AG04450 (cell line): ENCODE data around the gene CTSH. TPM values are rescaled to one million over a fixed set of nuclear protein-coding genes. Genes with fewer than 3 reads are reported as not detected.
"Not testable (repeated sequence)": the region's sequence is repeated elsewhere in the genome, so short reads cannot be mapped to it uniquely, and the experiment has no call there.

ENCODE experiments used
- CTCF ChIA-PET: fragments of 300-600, 350-600 bp; formaldehyde crosslinking; extraction: SDS; loops from one replicate; lab custom pipeline; 2022; ENCODE audit warnings: antibody characterized with exemption, inconsistent platforms; lab: Charles Lee
- POLR2A ChIA-PET: fragments of 350-600 bp; formaldehyde crosslinking; extraction: SDS; loops from one replicate; lab custom pipeline; 2021; ENCODE audit warnings: antibody characterized with exemption, inconsistent platforms; lab: Yijun Ruan, JAX
- DNase-seq: peaks from one replicate; pipeline ENCODE4 v3.0.0-alpha.2; 2011; ENCODE audit warnings: low read depth, low spot score
- H3K27ac ChIP-seq: one replicate; pipeline ENCODE4 v1.5.1; 2012; ENCODE audit warnings: low read depth, low read length, control low read depth
- H3K27me3 ChIP-seq: one replicate; pipeline ENCODE4 v1.6.0; 2012; ENCODE audit warnings: low read length; ENCODE audit not compliant: control insufficient read depth, insufficient read depth
- H3K4me3 ChIP-seq: 2 replicates; pipeline ENCODE4 v1.5.1; 2011; ENCODE audit warnings: mild to moderate bottlenecking, low read depth, low read length, control low read depth
- H3K9me3 ChIP-seq: 2 replicates; pipeline ENCODE4 v1.5.1; 2012; ENCODE audit warnings: low read length; ENCODE audit not compliant: control insufficient read depth, insufficient read depth
- polyA plus RNA-seq: library from polyadenylated mRNA; depleted of rRNA; stranded (reverse); fragments of >200 nt; gene quantifications from 2 replicates; pipeline ENCODE4 v1.2.3, GENCODE V29; 2011
- TF ChIP-seq, protein P1 (sequence below): IDR thresholded peaks from 2 replicates; pipeline ENCODE4 v1.5.1; 2011; ENCODE audit warnings: low read depth, low read length, control low read depth, inconsistent platforms

CTSH gene
- polyA plus RNA-seq, 1 experiment = 4.8 TPM

DNA sequence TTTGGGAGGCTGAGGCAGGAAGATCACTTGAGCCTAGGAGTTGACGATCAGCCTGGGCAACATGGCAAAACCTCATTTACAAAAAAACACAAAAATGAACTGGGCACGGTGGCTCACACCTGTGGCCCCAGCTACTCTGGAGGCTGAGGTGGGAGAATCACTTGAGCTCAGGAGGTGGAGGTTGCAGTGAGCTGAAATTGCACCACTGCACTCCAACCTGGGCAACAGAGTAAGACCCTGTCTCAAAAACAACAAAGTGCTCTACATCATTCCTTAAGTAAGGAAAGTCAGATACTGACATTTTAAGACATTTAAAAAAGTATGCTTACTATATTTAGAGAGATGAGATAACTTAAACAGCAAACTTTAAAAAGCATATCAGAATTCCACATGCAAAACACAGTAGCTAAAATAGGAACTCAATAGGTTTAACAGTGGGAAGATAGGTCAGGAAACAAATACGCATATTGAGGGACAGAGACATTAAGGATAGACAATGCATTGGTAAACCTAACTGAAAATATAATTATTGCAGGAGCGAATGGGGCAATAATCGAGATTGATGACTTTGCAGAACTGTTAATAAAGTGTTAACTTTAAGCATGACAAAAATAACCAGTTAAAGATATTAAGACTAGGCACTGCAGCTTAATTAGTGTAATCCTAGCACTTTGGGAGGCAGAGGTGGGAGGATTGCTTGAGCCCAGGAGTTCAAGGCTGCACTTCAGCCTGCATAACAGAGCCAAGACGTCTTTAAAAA lies 40.1 kb downstream of the CTSH start:
- H3K4me3 ChIP-seq = no peak overlapping the region
- no peak for DNase-seq
- H3K9me3 ChIP-seq = no peaks in the 10 kb centered on the region
- no peak overlapping the region for H3K27ac ChIP-seq
- ChIA-PET CTCF (interaction anchor here (0.7 to 1.8 kb wide), 3 partner anchors 10 to 466 kb away, joined by 3 to 14 read pairs (median 10); no protein-coding TSS in a partner anchor), POLR2A (interaction anchor here (1.3 to 1.4 kb wide), 2 partner anchors 27 to 32 kb away, joined by 3 read pairs; partner anchors contain the start of gene MORF4L1)
- TF ChIP-seq, protein P1, sequence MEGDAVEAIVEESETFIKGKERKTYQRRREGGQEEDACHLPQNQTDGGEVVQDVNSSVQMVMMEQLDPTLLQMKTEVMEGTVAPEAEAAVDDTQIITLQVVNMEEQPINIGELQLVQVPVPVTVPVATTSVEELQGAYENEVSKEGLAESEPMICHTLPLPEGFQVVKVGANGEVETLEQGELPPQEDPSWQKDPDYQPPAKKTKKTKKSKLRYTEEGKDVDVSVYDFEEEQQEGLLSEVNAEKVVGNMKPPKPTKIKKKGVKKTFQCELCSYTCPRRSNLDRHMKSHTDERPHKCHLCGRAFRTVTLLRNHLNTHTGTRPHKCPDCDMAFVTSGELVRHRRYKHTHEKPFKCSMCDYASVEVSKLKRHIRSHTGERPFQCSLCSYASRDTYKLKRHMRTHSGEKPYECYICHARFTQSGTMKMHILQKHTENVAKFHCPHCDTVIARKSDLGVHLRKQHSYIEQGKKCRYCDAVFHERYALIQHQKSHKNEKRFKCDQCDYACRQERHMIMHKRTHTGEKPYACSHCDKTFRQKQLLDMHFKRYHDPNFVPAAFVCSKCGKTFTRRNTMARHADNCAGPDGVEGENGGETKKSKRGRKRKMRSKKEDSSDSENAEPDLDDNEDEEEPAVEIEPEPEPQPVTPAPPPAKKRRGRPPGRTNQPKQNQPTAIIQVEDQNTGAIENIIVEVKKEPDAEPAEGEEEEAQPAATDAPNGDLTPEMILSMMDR = no peak
- H3K27me3 ChIP-seq = no peaks in the 10 kb centered on the region

DNA sequence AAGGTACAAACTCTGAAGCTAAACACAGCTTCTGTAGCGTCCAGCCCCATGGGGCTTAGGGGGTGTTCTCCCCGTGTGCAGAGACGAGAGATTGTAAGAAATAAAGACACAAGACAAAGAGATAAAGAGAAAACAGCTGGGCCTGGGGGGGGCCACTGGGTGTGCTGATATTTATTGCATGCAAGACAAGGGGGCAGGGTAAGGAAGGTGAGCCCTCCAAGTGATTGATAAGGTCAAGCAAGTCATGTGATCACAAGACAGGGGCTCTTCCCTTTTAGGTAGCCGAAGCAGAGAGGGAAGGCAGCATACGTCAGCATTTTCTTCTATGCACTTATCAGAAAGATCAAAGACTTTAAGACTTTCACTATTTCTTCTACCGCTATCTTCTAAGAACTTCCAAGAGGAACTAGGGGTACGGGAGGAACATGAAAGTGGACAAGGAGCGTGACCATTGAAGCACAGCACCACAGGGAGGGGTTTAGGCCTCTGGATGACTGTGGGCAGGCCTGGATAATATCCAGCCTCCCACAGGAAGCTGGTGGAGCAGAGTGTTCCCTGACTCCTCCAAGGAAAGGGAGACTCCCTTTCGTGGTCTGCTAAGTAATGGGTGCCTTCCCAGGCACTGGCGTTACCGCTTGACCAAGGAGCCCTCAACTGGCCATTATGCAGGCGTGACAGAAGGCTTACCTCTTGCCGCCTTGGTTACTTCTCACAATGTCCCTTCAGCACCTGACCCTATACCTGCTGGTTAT lies 42.4 kb downstream of the CTSH start:
- H3K27me3 ChIP-seq, H3K9me3 ChIP-seq, DNase-seq, H3K27ac ChIP-seq, H3K4me3 ChIP-seq: not testable (repeated sequence)
- POLR2A ChIA-PET = interaction anchor here (0.7 to 1.6 kb wide), 2 partner anchors 22 to 24 kb away, joined by 3 to 4 read pairs; no protein-coding TSS in a partner anchor
- CTCF ChIA-PET = interaction anchor here (1.9 kb wide), 1 partner anchor 28 kb away, joined by 5 read pairs; no protein-coding TSS in a partner anchor

DNA sequence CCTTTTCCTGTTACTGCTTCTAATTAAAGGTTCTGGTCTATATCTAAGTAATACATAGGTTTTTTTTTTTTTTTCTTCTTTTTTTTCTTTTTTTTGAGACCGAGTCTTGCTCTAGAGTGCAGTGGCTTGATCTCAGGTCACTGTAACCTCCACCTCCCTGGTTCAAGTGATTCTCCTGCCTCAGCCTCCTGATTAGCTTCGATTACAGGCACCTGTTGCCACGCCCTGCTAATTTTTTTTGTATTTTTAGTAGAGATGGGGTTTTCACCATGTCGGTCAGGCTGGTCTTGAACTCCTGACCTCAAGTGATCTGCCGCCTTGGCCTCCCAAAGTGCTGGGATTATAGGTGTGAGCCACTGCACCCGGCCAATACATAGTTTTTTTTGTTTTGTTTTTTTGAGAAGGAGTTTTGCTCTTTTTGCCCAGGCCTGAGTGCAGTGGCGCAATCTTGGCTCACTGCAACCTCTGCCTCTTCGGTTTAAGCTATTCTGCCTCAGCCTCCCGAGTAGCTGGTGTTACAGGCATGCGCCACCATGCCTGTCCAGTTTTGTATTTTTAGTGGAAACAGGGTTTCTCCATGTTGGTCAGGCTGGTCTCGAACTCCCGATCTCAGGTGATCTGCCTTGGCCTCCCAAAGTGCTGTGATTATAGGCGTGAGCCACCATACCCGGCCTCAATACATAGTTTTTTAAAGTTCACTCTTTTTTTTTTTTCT lies 43.9 kb downstream of the CTSH start:
- H3K9me3 ChIP-seq, DNase-seq, CTCF ChIA-PET, H3K27me3 ChIP-seq, H3K27ac ChIP-seq, H3K4me3 ChIP-seq, POLR2A ChIA-PET: not testable (repeated sequence)

DNA sequence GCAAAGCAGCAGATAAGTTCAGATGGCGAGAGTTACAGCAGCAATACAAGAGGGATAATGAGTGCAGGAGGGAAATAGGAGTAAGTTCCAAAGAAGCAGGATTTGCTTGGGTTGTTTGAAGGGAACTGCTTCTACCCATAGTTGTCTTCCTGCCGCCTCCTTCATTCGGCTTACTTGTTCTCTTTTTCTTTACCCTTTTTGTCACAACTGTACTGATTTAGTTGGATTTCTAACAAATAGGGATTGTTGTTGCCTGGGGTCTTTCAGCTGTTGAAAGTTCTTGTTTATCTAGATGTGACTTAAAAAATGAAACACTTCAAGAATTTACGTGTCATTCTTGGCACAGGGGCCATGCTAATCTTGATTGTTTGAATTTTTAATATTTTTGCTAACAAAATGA lies 46.3 kb downstream of the CTSH start:
- Histone ChIP-seq H3K27ac (no peak overlapping the region), H3K27me3 (no peaks in the 10 kb centered on the region), H3K9me3 (no peaks in the 10 kb centered on the region), H3K4me3 (no peak overlapping the region)
- no peak for DNase-seq
- CTCF ChIA-PET = no interaction called here
- TF ChIP-seq, protein P1 = no peak
- POLR2A ChIA-PET = no interaction called here

DNA sequence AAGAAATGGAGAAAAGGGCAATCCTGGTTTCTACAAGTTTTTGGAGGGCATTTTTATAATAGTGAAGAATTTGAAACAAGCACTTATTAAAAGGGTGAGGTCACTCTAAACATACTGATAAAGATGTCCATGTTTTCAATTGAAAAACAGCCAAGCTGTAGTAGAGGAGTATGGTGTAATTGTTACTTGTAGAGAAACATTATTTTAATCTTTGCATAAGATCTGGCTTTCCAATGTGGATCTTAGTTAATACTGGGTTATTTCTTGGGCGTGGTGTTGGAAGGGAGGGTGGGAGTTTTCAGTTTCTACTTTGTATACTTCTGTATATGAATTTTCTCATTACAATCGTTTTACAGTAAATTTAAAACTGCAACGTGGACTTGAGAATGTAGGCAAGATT lies 49.4 kb downstream of the CTSH start:
- H3K27me3 ChIP-seq = no peaks in the 10 kb centered on the region
- no peak overlapping the region for H3K27ac ChIP-seq
- TF ChIP-seq, protein P1 = no peak
- no peak overlapping the region for H3K4me3 ChIP-seq
- no peak for DNase-seq
- ChIA-PET POLR2A (interaction anchor here (0.6 to 1.0 kb wide), 3 partner anchors 11 to 134 kb away, joined by 3 to 10 read pairs (median 5); no protein-coding TSS in a partner anchor), CTCF (interaction anchor here (1.1 kb wide), 1 partner anchor 9 kb away, joined by 3 read pairs; no protein-coding TSS in a partner anchor)
- H3K9me3 ChIP-seq = no peaks in the 10 kb centered on the region
